HepG2 (cell line): ENCODE results near the gene HS3ST5. TPM values are rescaled to one million over a fixed set of nuclear protein-coding genes. Genes with fewer than 3 reads are reported as not detected.

Source experiments
- ASH2L ChIP-seq: fragments of 300-600, 200-600 bp; sonication (generic); IDR thresholded peaks from 2 replicates; pipeline ENCODE4 v1.7.0; 2017; ENCODE audit warnings: low read depth, mild to moderate bottlenecking, moderate library complexity, mixed read lengths, low read length; ENCODE audit not compliant: insufficient read length
- CREB1 ChIP-seq, 2 experiments: fragments of 450-650 bp in 1 of 2; IDR thresholded peaks; 2 replicates each; pipeline ENCODE4 v1.6.1; 2016 to 2017; ENCODE audit warnings: control low read depth in 1 of 2, mild to moderate bottlenecking in 1 of 2, missing compliant biosample characterization in 1 of 2, missing genetic modification characterization in 1 of 2
- GPN1 ChIP-seq: sonication (generic); formaldehyde crosslinking; IDR thresholded peaks from 2 replicates; pipeline ENCODE4 v1.5.1; 2020; ENCODE audit warnings: missing genetic modification reagents, borderline replicate concordance
- KMT2A ChIP-seq: sonication (generic); formaldehyde crosslinking; IDR thresholded peaks from 2 replicates; pipeline ENCODE4 v1.4.0; 2020; ENCODE audit warnings: missing genetic modification reagents
- MTA1 ChIP-seq: sonication (generic); formaldehyde crosslinking; IDR thresholded peaks from 2 replicates; pipeline ENCODE4 v1.4.0; 2020; ENCODE audit warnings: missing genetic modification reagents, mild to moderate bottlenecking, borderline replicate concordance
- POLR2A ChIP-seq, 2 experiments: IDR thresholded peaks; 2 replicates each; pipeline ENCODE4 v1.6.1; 2011; ENCODE audit warnings: low read depth in 2 of 2, low read length in 2 of 2, mild to moderate bottlenecking in 1 of 2, moderate library complexity in 1 of 2; ENCODE audit not compliant: insufficient read depth in 1 of 2
- RFX5 ChIP-seq: IDR thresholded peaks from 2 replicates; pipeline ENCODE4 v1.6.1; 2011; ENCODE audit warnings: low read depth, low read length, improper control_type of control experiment
- SOX5 ChIP-seq: IDR thresholded peaks from 2 replicates; pipeline ENCODE4 v1.6.1; 2016; ENCODE audit warnings: borderline replicate concordance
- SRY ChIP-seq: sonication (generic); formaldehyde crosslinking; IDR thresholded peaks from 2 replicates; pipeline ENCODE4 v1.8.0; 2022; ENCODE audit warnings: mild to moderate bottlenecking, missing genetic modification reagents
- SUZ12 ChIP-seq: fragments of 150-350 bp; IDR thresholded peaks from 2 replicates; pipeline ENCODE4 v1.6.1; 2014; ENCODE audit warnings: low read depth, low read length
- TBX2 ChIP-seq: sonication (generic); formaldehyde crosslinking; IDR thresholded peaks from 2 replicates; pipeline ENCODE4 v1.5.0; 2020; ENCODE audit warnings: missing genetic modification reagents, mild to moderate bottlenecking, borderline replicate concordance
- ZNF24 ChIP-seq: fragments of 450-650 bp; IDR thresholded peaks from 2 replicates; pipeline ENCODE4 v1.6.1; 2017; ENCODE audit warnings: antibody characterized with exemption, mild to moderate bottlenecking
- ZNF253 ChIP-seq: sonication (generic); formaldehyde crosslinking; IDR thresholded peaks from 2 replicates; pipeline ENCODE4 v1.8.0; 2022; ENCODE audit warnings: mild to moderate bottlenecking, missing genetic modification reagents, borderline replicate concordance
- ZNF30 ChIP-seq: sonication (generic); formaldehyde crosslinking; IDR thresholded peaks from 2 replicates; pipeline ENCODE4 v1.5.0; 2020; ENCODE audit warnings: mild to moderate bottlenecking, missing genetic modification reagents
- ZNF331 ChIP-seq: sonication (generic); formaldehyde crosslinking; IDR thresholded peaks from 2 replicates; pipeline ENCODE4 v1.4.0; 2020; ENCODE audit warnings: missing genetic modification reagents
- ZNF44 ChIP-seq: sonication (generic); formaldehyde crosslinking; IDR thresholded peaks from 2 replicates; pipeline ENCODE4 v1.5.1; 2020; ENCODE audit warnings: mild to moderate bottlenecking, missing genetic modification reagents
- ZNF451 ChIP-seq: sonication (generic); formaldehyde crosslinking; IDR thresholded peaks from 2 replicates; pipeline ENCODE4 v1.5.0; 2020; ENCODE audit warnings: mild to moderate bottlenecking, missing genetic modification reagents
- ZNF501 ChIP-seq: sonication (generic); formaldehyde crosslinking; IDR thresholded peaks from 2 replicates; pipeline ENCODE4 v1.5.1; 2020; ENCODE audit warnings: mild to moderate bottlenecking, moderate library complexity, missing genetic modification reagents
- ZNF510 ChIP-seq: sonication (generic); formaldehyde crosslinking; IDR thresholded peaks from 2 replicates; pipeline ENCODE4 v1.4.0; 2020; ENCODE audit warnings: low read depth, mild to moderate bottlenecking, missing genetic modification reagents
- ZNF556 ChIP-seq: sonication (generic); formaldehyde crosslinking; IDR thresholded peaks from 2 replicates; pipeline ENCODE4 v1.4.0; 2020; ENCODE audit warnings: mild to moderate bottlenecking, missing genetic modification reagents, borderline replicate concordance
- ZNF772 ChIP-seq: sonication (generic); formaldehyde crosslinking; IDR thresholded peaks from 2 replicates; pipeline ENCODE4 v1.5.0; 2020; ENCODE audit warnings: mild to moderate bottlenecking, missing genetic modification reagents
- ZNF775 ChIP-seq: sonication (generic); formaldehyde crosslinking; IDR thresholded peaks from 2 replicates; pipeline ENCODE4 v1.4.0; 2020; ENCODE audit warnings: missing genetic modification reagents, mild to moderate bottlenecking, moderate library complexity, borderline replicate concordance
- polyA plus RNA-seq, 8 experiments: library from polyadenylated mRNA; depleted of rRNA in 3 of 8; stranded (reverse) in 7 of 8; unstranded in 1 of 8; fragments of >200 nt; fragmentation: Illumina TruSeq in 4 of 8; extraction: Trizol in 4 of 8; gene quantifications; 2 replicates each; pipeline versions ENCODE4 v1.2.1 to v1.2.3, GENCODE V29; 2011 to 2016; ENCODE audit warnings: low read depth in 4 of 8, missing spikeins in 1 of 8, mixed read lengths in 1 of 8; ENCODE audit not compliant: insufficient read depth in 1 of 8
- total RNA-seq, 5 experiments: library from RNA; depleted of rRNA; stranded (reverse); fragments of >200 nt; fragmentation: Illumina TruSeq; extraction: Trizol; gene quantifications; 2 replicates each; pipeline ENCODE4 v1.2.3, GENCODE V29; 2016; ENCODE audit warnings: low read depth in 1 of 5
- TF ChIP-seq, protein P1 (sequence below): sonication (generic); formaldehyde crosslinking; IDR thresholded peaks from 2 replicates; pipeline ENCODE4 v1.4.0; 2020; ENCODE audit warnings: low read depth, missing genetic modification reagents
- TF ChIP-seq, protein P2 (sequence below): sonication (generic); formaldehyde crosslinking; IDR thresholded peaks from 2 replicates; pipeline ENCODE4 v1.4.0; 2020; ENCODE audit warnings: missing genetic modification reagents

HS3ST5 gene
- total and polyA plus RNA-seq, 2 of the 13 experiments (the other 11 are each of a cell fraction or from before 2014, with no cell fraction given): 1.1 to 1.6 TPM

DNA sequence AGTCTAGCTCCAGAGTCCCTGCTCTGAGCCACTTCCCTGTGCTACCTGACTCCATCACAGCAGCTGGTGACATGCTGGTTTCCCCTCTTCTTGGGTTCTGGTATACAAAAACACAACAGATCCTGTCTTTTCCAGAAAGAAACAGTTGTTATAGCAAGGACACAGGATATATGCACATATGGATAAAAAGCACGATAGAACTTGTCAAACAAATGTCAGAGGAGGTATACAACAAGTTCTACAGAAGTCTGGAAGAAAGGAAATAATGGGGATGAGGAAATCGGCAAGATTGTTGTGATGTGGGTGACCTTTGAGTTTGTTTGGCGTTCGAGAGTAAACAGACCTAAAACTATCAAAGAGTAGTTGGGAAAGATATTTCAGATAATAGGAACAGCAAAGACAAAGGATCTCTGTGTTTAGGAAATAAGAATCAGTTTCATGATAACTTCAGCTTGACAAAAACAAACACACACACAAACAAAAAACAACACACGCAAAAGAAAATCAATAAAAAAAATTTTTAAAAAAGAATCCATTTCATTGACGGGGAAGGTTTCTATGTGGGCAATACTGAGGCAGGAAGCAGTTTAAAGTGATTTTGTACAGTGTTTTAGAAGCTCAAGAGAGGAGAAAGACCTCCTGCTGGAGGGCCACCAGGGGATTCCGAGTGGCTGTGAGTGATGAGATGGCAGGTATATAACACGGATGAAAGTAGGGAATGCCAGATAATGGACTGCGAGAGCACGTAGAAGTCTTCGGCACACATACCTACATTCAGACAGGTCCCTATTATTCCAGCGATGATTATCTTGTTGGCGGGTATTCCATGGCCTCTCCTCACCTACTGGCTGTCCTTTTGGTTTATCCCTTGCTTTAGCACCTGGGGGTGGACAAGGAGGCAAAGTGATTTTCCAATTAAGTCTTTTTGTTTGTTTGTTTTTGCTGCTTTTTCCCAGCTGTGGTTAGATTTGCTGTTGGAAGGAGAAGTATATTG is 174.9 kb downstream of the HS3ST5 start (continued):
- TF ChIP-seq, protein P1, sequence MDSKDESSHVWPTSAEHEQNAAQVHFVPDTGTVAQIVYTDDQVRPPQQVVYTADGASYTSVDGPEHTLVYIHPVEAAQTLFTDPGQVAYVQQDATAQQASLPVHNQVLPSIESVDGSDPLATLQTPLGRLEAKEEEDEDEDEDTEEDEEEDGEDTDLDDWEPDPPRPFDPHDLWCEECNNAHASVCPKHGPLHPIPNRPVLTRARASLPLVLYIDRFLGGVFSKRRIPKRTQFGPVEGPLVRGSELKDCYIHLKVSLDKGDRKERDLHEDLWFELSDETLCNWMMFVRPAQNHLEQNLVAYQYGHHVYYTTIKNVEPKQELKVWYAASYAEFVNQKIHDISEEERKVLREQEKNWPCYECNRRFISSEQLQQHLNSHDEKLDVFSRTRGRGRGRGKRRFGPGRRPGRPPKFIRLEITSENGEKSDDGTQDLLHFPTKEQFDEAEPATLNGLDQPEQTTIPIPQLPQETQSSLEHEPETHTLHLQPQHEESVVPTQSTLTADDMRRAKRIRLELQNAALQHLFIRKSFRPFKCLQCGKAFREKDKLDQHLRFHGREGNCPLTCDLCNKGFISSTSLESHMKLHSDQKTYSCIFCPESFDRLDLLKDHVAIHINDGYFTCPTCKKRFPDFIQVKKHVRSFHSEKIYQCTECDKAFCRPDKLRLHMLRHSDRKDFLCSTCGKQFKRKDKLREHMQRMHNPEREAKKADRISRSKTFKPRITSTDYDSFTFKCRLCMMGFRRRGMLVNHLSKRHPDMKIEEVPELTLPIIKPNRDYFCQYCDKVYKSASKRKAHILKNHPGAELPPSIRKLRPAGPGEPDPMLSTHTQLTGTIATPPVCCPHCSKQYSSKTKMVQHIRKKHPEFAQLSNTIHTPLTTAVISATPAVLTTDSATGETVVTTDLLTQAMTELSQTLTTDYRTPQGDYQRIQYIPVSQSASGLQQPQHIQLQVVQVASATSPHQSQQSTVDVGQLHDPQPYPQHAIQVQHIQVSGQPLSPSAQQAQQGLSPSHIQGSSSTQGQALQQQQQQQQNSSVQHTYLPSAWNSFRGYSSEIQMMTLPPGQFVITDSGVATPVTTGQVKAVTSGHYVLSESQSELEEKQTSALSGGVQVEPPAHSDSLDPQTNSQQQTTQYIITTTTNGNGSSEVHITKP: peak; percentile 67
- TF ChIP-seq GPN1 (CRISPR knock-in tag) (no peak), ZNF775 (CRISPR knock-in tag) (no peak), MTA1 (CRISPR knock-in tag) (no peak), CREB1 (IDR thresholded peaks at IDR 0.05) (no peak), CREB1 (CRISPR knock-in tag; IDR thresholded peaks at IDR 0.05) (peak; percentile 61; the same call in 1 of the 2 replicates), ZNF44 (no peak), ZNF556 (CRISPR knock-in tag) (no peak), TBX2 (peak; percentile 78), POLR2A (IDR thresholded peaks at IDR 0.05; ENCODE audit: insufficient read depth in 1 of 2, low read depth in 2 of 2, low read length in 2 of 2) (peak; percentile 62 to 69), ZNF24 (peak; percentile 87; the same call in 1 of the 2 replicates), RFX5 (no peak), ASH2L (peak; percentile 82), ZNF510 (CRISPR knock-in tag) (peak; percentile 71; the same call in 1 of the 2 replicates), KMT2A (no peak), ZNF30 (CRISPR knock-in tag) (no peak), ZNF772 (CRISPR knock-in tag) (no peak), SOX5 (peak; percentile 98), SUZ12 (no peak), ZNF501 (no peak), ZNF253 (no peak), ZNF331 (0 out of 2 replicates have a peak, but pooled peaks have one; percentile 34), ZNF451 (CRISPR knock-in tag) (no peak), SRY (CRISPR knock-in tag) (no peak)
- TF ChIP-seq, protein P2, sequence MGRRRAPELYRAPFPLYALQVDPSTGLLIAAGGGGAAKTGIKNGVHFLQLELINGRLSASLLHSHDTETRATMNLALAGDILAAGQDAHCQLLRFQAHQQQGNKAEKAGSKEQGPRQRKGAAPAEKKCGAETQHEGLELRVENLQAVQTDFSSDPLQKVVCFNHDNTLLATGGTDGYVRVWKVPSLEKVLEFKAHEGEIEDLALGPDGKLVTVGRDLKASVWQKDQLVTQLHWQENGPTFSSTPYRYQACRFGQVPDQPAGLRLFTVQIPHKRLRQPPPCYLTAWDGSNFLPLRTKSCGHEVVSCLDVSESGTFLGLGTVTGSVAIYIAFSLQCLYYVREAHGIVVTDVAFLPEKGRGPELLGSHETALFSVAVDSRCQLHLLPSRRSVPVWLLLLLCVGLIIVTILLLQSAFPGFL (CRISPR knock-in tag): no peak
